GM19193 (cell line): ENCODE measurements around the gene MOCS1.

ENCODE experiments used
- POLR2A ChIP-seq: IDR thresholded peaks from 4 replicates; pipeline ENCODE4 v1.6.1; 2011; ENCODE audit not compliant: insufficient read depth, insufficient read length; ENCODE audit errors: extremely low read depth

MOCS1 gene

GRCh38 chr6:39953076-39953618 lies 18.9 kb upstream of the MOCS1 start:
- TF ChIP-seq POLR2A, result no peak

GRCh38 chr6:39952167-39952566 lies 17.9 kb upstream of the MOCS1 start:
- TF ChIP-seq POLR2A, result no peak

- no peak for TF ChIP-seq POLR2A
These were observed 17.5 kb upstream of the MOCS1 start for GRCh38 chr6:39951716-39952115.

- TF ChIP-seq POLR2A, result no peak
These were observed 16.9 kb upstream of the MOCS1 start for GRCh38 chr6:39951191-39951590.

- no peak for TF ChIP-seq POLR2A
These were observed 16.0 kb upstream of the MOCS1 start for GRCh38 chr6:39950125-39950720.

GRCh38 chr6:39948199-39948791 lies 14.0 kb upstream of the MOCS1 start:
- TF ChIP-seq POLR2A, result no peak

GRCh38 chr6:39947611-39948068 lies 13.4 kb upstream of the MOCS1 start:
- no peak for TF ChIP-seq POLR2A

- TF ChIP-seq POLR2A, result no peak
These were observed 11.4 kb upstream of the MOCS1 start for GRCh38 chr6:39945626-39946025.

GRCh38 chr6:39942903-39943580 lies 8.8 kb upstream of the MOCS1 start:
- no peak for TF ChIP-seq POLR2A

- no peak for TF ChIP-seq POLR2A
These were observed 7.6 kb upstream of the MOCS1 start for GRCh38 chr6:39941820-39942219.

GRCh38 chr6:39941138-39941537 lies 6.9 kb upstream of the MOCS1 start:
- TF ChIP-seq POLR2A, result no peak

GRCh38 chr6:39938773-39939654 lies 4.8 kb upstream of the MOCS1 start:
- no peak for TF ChIP-seq POLR2A

- TF ChIP-seq POLR2A, result no peak
These were observed 3.5 kb upstream of the MOCS1 start for GRCh38 chr6:39937686-39938333.

- TF ChIP-seq POLR2A, result no peak
These were observed 2.6 kb upstream of the MOCS1 start for GRCh38 chr6:39936857-39937256.

- no peak for TF ChIP-seq POLR2A
These were observed 979 bp upstream of the MOCS1 start for GRCh38 chr6:39935241-39935640.

GRCh38 chr6:39933669-39934130 lies 562 bp downstream of the MOCS1 start:
- TF ChIP-seq POLR2A, result no peak
